SHP77 (cell line): ENCODE measurements around the gene AGAP5.

Experiments used
- DNase-seq, 2 experiments: peaks; one replicate each; lab custom pipeline; 2025; lab: John Stamatoyannopoulos, UW

Gene AGAP5

DNA sequence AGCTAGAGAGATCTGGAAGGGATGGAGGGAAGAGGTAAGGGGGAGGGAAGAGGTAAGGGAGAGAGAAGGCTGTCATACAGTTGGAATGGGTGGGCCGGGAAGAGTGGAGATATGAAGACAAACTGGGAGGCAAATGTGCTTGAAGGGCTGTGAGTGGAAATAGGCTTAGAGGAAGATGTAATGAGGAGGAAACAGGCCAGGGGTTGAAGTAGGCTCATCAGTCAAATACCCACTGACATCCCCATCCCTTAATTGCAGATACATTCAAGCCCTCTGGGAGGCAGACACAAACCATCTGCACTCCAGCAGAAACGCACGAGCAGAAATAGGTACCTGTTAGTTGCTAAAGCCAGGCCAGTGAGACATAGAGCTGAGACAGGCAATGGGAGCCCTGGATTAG is 44.2 kb downstream of the AGAP5 start:
- DNase-seq = peak; percentile 8 to 14

DNA sequence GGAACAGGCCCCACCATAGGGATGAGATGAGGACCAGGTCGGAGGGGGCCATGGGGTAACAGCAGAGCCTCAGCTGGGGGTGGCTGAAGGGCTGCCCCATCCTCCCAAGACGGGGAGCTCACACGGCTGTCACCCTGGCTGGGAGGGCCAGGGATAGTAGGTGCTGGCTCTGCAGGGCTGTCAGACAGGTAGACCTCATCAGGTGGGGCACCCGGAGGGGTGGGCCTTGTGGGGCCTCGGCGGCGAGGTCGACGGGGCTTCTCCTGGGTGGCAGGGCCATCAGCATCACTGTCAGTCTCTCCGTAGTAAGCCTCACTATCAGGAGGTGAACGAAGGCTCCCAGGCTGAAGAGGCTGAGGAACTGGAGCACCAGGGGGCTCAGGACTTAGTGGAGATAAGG is 44.7 kb downstream of the AGAP5 start:
- DNase-seq = no peak

DNA sequence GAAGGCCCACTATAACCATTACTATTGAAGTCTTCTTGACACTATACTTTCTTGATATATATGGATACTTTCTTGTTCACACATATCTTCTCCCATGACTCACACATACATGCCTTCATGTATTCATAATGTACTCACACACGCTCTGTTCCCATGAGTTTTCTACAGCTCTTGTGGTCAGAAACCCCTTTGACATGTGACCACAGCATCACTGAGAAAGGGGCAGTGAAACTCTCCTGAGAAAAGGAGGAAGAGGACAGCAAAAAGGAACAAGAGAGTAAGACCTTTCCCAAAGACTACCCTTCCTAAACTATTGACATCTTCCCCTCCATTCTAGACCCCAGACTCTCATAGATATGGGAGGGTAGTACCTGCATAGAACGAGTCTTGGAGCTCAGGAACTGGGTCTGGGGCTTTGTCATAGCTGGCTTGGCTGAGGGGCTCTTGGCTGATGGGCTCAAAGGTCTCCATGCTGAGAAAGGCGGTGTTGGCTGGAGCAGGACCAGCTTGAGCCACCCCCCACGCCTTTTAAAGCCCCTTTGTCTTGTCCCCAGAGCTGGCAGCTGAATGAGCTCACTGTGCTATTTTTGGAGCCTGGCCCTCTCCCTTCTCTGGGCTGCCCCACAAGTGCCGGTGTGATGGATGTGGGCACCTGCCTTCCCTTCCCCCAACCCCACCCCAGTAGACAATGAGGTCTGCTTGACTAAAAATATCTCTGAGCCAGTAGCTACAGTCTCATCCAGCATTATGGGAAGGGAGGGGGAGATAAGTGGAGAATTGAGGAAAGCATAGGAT is 47.2 kb downstream of the AGAP5 start:
- DNase-seq = peak; percentile 58

DNA sequence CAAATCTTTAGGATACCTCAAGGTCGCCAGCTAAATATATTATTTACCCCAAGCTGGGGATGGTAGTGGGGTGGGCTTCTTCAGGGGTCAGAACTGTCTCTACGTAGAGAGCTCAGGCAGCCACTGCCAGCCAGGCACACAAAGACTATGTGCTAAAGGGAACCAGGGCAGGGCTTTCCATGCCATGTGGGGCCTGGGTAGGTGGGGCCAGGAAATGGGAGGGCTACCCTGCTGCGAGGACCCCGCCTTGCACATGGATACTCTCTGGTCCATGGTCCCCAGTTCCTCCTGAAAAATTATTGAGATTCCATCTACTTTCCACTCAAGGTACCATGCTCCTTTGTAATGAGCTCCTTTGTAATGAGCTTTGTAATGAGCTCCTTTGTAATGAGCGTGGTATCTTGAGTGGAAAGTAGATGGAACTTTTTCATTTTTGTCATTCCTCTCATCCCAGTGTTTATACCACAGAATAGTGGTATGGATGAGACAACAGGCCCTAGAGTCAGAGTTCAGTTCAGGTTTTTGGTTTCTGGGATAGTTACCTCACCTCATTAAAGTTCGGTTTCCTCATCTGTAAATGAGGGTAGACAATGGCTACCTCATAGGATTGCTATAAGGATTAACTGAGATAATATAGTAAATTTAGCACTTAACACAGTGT is 47.9 kb downstream of the AGAP5 start:
- no peak for DNase-seq

DNA sequence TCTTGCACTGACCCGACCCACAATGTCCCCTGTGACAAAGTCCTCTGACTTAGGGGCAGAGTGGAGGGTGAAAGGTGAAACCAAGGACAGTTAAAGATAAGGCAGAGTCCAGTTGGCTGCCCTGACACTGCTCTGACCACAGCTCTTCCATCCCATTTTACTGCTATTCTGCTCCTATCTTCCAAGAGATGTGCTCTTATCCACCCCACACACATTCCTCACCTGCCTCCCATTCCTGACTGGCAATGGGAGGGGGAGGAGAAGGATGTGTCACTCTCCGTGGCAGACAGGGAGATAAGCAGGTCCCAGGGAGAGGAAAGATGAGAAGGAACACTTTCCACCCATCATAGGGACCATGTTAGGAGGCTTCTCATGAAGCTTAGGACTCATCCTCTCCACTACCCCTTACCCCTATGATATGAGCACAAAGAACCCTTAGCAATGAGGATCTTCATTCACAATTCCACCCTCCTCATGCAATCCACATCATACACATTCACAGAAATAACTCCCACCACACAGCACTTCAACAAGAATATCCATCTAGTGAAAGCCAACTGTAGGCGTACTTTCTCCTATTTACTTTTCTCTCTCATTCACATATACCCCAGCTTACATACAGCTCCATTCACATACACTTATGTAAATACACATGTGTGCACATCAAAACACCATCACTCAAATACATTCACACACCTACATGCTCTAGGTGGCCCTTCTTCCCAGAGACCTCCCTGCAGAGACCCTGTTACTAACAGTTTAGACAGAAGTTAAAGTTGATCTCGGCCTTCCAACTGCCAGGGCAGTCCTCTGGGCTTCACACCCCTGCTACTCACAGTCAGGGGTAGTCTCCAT is 48.7 kb downstream of the AGAP5 start:
- DNase-seq = no peak

DNA sequence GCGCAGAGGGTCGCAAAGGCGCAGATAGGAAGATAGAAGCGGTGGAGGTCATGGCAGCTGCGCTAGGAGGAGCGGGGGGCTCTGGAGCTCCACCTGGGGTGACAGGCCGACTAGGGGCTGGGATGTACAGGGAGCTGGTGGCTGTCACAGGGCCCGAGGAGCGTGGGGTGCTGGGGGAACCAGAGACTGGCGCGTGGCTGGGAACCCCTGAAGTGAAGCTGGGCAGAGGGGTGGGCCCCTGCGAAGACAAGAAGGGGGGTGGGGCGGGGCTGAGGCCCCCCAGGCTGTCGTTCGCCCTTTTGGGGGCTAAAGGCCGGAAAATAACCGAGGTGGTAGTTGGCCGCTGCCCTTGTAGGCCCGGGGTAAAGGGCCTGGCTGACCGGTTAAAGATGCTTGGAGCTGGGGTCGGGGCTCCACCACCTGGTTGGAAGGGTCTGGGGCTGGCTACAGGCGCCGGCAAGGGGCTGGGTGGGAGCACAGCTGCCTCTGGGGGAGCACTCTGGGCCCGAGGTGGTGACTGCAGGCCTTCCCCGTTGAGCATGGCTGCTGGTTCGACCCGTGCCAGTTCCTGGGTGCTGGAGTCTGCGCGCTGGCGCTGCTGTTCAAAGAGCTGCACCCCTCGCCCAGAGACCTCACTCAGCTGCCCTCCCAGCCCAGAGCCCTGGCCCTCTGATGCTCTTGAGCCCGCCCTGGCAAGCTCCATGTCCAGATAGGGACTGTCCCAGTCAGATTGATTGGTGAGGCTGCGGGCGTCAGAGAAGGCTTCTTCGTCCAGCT is 49.8 kb downstream of the AGAP5 start:
- no peak for DNase-seq

DNA sequence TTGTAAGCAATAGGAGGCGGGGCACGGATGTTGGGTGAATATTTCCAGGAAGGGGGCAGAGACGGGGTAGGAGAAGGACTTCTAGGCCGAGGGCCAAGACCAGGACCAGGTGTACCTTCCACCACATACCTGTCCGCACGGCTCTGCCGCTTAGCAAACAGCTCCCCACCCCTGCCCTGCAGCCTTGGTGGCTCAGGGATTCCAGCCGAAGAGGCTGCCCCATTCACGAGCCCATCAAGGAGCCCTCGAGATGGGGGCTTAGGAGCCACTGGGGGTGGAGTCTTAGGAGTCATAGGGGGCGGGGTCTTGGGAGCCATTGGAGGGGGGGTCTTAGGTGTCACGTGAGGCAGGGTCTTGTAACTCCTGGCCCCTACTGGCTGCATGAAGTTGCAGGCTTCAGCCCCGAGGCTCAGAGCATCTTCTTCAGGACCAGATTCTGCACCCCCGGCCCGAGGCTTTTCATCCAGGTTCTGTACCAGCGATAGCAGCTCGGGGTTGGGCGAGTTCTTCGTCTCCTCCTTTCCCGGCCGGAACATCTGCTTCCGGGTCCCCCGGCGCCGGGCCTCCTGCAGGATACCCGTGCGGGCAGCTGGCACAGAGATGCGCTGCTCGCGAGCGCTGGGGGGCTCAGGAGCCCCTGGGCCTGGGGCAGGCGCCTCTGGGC is 50.6 kb downstream of the AGAP5 start:
- no peak for DNase-seq

DNA sequence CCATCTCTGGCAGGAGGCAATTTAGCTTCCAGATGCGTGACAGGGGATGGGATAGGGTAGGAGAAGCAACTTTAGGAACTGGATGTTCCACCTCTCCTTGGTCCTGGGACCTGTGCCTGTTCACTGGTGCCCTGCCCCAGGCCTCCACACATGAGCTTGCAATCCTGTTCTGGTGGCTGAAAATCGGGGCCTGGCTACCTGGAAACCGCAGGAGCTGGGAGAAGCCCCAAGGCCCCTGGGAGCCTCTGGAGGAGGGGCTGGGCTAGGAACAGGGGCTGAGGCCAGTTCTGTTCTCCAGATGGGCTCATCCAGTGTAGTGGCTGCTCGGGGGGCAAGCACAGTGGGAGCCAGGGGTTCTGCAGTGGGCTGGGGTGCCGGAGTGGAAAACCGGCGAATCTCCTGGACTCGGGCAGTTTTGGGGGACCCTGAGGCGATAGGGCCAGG is 51.3 kb downstream of the AGAP5 start:
- DNase-seq = no peak

DNA sequence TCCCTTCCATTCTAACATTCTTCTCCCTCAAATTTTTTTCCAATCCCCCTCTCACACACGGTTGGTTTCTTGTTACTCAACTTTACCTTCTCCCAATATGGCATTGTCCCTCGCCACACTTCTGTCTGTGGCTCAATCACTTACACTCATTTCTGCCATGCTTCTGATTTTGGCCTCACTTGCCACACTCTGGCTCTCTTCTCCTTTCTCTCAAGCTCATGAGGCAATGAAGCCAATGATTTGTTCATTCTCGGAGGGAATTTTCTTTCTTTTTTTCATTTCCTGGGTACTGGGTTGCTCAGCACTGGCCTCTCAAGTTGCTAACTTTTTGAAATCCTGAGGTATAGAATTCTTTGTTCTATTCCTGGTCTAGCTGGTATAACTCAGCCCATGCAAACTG is 52.7 kb downstream of the AGAP5 start:
- DNase-seq = no peak

DNA sequence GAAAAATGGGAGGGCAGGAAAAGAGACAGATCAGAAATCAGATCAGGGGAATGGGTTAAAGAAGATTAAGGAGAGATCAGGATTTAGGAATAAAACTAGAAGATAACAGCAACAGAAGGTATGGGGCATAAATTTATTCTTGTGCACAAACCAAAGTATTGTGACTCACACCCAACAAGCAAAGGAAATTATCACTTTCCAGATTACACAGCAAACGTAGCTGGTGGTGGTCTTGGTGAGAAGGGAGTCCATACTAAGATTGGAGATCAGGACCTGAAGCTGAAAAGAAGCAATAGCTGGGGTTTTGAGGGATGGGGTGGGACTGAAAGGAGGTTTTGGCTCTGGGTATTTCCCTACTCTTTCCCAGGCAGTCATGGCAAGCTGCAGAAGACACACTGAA is 53.1 kb downstream of the AGAP5 start:
- DNase-seq = no peak

DNA sequence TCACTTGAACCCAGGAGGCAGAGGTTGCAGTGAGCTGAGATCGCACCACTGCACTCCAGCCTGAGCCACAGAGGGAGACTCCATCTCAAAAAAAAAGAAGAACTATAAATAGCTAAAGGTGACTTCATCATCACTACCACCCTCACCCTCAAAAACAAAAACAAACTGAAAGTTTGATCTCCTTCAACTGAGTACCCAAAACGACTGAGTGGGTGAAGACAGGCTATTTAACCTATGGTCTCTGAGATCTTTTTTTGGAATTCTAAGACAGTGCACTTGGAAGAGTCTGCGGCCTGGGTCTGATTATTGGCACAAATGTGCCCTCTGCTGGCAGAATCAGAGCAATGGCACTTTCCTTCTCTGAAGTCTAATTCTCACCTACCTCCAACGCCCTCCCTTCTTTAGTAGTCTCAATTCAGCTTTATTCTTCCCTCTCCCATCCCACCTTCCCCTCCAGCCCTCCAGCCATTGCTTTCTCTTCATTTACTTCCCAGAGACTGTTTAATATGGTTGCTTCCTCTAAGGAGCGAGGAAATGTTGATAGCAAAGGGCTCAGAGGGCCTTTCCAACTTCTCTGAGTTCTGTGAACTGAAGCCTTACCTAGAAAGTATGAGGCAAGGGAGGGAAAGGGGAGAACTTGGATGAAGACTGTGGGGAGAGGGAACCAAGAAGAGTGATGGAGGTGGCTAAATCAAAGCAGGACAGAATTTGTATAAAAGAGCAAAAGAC is 53.7 kb downstream of the AGAP5 start:
- DNase-seq = peak; percentile 6 to 13

DNA sequence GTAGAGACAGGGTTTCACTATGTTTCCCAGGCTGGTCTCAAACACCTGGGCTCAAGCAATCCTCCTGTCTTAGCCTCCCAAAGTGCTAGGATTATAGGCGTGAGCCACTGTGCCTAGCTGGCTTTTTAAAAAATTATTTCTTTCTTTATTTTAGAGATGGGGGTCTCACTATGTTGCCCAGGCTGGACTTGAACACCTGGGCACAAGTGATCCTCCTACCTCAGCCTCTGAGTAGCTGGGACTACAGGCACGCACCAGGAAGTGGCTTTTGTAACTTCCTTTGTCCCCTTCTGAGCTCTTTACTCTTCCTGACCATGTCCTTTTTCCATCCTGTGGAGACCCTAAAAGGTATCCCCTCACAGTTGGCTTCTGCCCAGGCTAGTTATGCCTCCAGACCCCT is 54.5 kb downstream of the AGAP5 start:
- no peak for DNase-seq

DNA sequence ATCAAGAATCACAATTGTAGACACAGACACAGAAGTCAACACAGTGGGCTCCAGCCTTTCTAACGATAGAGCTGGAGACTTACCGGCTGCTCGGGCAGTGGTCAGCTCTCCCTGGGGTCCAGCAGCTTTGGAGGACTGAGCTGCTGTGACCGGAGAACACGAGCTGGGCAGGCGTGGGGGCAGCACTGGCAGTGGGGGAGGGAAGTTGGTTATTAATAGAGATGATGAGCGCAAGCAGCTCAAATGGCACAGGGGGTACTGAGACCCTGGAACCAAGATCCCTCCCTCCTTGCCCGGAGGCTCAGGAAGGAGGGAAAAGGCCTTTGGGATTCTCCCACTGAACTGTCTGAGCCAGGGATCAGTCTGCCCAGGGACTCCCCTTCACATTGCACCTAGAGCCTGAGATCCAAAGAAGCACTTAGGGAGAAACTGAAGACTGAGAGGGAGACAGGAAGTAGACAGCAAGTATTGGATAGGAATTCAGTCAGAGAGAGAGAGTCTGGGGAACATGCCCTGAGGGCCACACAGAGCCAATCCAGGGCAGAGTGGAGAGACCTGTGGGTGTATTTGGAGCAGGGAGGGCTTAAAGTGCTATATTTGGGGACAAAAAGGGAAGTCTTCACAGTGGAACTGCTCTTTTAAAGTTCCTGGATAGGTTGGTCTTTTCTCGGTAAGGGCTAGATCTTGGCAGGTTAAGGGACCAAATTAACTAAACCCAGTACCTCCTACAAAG is 56.4 kb downstream of the AGAP5 start, which contains the start of gene MYOZ1:
Gene MYOZ1, minus strand, starts transcription at position 147 of the 733 bp plus-strand sequence. CDS start 1,457 bp downstream, outside the sequence.
- DNase-seq = no peak

DNA sequence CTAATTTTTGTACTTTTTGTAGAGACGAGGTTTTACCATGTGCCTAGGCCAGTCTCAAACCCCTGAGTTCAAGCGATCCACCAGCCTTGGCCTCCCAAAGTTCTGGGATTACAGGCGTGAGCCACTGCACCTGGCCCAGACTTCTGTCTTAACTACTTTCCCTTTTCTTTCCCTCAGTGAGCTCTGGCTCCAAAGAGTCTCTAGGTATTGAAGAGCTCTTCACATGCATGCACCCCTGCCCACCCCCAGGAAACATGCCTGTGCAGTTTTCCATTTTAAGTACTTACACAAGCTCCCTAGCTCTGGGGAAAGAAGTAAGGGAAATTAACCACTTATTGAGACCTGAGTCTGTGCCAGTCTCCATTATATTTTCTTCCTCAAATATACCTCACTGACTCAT is 58.6 kb downstream of the AGAP5 start:
- DNase-seq = no peak

DNA sequence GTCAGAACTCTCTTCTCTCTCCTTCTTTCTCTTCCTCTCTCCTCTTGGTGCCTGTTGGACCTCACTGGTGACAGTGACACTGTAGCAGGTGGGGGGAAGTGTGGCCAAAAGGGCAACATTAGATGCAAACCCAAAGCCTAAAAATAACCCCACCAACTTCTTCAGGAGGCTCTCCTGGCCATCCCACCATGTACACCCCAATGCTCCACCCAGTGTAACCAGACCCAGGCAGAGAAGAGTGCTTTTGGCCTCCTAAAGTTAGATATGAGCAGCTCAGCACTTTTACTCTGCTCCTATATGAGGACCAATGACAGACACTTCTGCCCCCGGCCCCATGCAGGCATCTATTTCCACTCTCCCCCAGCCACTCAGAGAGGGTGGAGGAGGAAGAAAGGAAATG is 62.1 kb downstream of the AGAP5 start:
- DNase-seq = no peak

DNA sequence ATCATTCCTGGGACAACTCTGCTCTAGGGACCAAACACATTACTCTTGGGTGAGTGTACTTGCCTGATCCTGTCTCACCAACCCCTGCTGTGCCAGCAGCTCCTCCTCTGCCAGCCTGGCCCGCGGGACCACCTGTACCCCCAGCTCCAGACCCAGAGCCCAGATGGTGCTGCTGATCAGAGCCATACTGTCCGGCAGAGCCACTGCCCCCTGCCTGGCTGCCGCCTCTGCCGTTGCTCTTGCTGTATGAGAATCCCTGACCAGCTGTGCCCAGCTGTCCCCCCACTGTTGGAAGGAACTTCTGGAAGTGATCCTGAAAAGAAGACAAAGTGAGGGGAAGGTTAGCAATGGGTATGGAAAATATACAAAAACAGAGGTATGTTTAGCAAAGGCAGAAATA is 63.5 kb downstream of the AGAP5 start:
- no peak for DNase-seq

DNA sequence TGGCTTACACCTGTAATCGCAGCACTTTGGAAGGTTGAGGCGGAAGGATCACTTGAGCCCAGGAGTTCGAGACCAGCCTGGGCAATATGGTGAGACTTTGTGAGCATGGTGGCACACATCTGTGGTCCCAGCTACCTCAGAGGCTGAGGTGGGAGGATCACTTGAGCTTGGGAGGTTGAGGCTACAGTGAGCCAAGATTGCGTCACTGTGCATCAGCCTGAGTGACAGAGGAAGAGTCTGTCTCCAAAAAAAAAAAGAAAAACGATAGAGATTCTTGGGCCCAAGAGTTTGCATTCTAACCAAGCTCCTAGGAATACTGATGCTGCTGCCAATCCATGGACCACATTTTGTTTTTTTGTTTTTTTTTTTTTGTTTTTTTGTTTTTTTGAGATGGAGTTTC is 68.7 kb downstream of the AGAP5 start:
- DNase-seq = no peak

DNA sequence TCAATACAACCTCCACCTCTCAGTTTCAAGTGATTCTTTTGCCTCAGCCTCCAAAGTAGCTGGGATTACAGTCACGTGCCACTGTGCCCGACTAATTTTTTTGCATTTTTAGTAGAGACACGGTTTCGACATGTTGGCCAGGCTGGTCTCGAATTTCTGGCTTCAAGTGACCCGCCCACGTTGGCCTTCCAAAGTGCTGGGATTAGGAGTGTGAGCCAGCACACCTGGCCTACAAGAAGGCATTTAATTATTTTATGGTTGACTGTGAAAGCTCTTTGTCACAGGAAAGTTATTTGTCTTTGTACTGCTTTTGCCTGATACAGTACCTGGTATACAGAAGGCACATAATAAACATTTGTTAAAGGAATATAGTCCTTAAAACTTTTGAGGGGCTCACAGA is 69.5 kb downstream of the AGAP5 start:
- no peak for DNase-seq

DNA sequence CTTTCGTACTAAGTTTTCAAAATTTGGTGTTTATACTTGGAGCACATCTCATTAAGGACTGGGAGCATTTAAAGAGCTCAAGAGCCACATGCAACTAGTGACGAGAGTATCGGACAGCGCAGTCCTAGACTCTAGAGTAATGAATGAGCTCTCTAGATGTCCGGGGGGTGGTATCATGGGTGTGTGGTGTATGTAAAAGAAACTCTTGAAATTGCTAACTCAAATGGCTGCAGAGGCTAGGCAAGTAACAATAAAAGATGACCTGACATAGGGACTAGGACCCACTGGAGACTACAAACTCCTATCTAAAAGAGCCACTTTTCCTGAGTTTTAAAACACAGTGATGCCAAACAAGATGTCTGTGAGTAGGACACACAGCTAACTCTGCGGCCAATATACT is 70.6 kb downstream of the AGAP5 start:
- no peak for DNase-seq
